ENCODE data around the gene ACOD1. TPM values are rescaled to one million over a fixed set of nuclear protein-coding genes. Genes with fewer than 3 reads are reported as not detected.

The ACOD1 gene
- total and polyA plus RNA-seq, 2 of the 13 experiments (the other 11 are each of a cell fraction or from before 2014, with no cell fraction given), result not detected

- no peak for DNase-seq (ENCODE audit: low spot score)
- Histone ChIP-seq H4K20me1 (ENCODE audit: insufficient read depth, low read length) (no peaks in the 10 kb centered on the region), H3K9me3 (ENCODE audit: low read length) (no peaks in the 10 kb centered on the region), H2AFZ (ENCODE audit: low read length) (no peak overlapping the region), H3K4me2 (ENCODE audit: low read depth, low read length) (no peak overlapping the region), H3K79me2 (ENCODE audit: insufficient read depth, low read length) (no peaks in the 10 kb centered on the region), H3K27ac (ENCODE audit: extremely low read length, insufficient read depth, low read length) (no peak overlapping the region), H3K9ac (ENCODE audit: insufficient read depth, low read depth, low read length) (no peak overlapping the region), H3K4me3 (replicated peaks in 1 of 3; ENCODE audit: insufficient read depth in 1 of 3, low read depth in 2 of 3, low read length in 3 of 3) (no peak overlapping the region), H3K27me3 (ENCODE audit: control insufficient read depth in 1 of 2, insufficient read depth in 2 of 2, low read length in 2 of 2) (peaks cover 0 to 37% of the 10 kb centered on the region in 2 experiments; a peak in 3 of 5 replicates), H3K4me1 (ENCODE audit: insufficient read depth, low read length) (peaks cover 37% of the 10 kb centered on the region), H3K36me3 (replicated peaks in 1 of 2; ENCODE audit: control insufficient read depth in 1 of 2, insufficient read depth in 2 of 2, low read length in 2 of 2) (no peaks in the 10 kb centered on the region)
- intact Hi-C loops (cut with micrococcal nuclease; ENCODE audit: unreplicated experiment) (no loop called here), in situ Hi-C loops (cut with HindIII; ENCODE audit: extremely low pct_ligation_motif_present, low pct_unique_long_range_greater_than_20kb) (no loop called here)
- no peak for ATAC-seq
- ChIA-PET CTCF (ENCODE audit: low intra/inter-chr PET ratio, low total read pairs) (no interaction called here), POLR2A (no interaction called here)
- no TSS peak for BruUV-seq (replicated peaks)
- FAIRE-seq, result no peak
- 45% methylated on average over 5 of the region's 5 CpGs for WGBS (ENCODE audit: low lambda C conversion rate)
- TF ChIP-seq NCOA1 (CRISPR knock-in tag; IDR thresholded peaks at IDR 0.05), result no peak
- peak; percentile 38; the same call in 1 of the 2 replicates for TF ChIP-seq ETV5 (CRISPR knock-in tag; IDR thresholded peaks at IDR 0.05; ENCODE audit: borderline replicate concordance)
- TF ChIP-seq PAXIP1 (CRISPR knock-in tag; conservative IDR thresholded peaks at IDR 0.05), result no peak
- no peak for TF ChIP-seq PPARG (CRISPR knock-in tag; conservative IDR thresholded peaks at IDR 0.05)
- TF ChIP-seq DNMT1 (CRISPR knock-in tag; IDR thresholded peaks at IDR 0.05), result no peak
- TF ChIP-seq FOSL2 (CRISPR knock-in tag; IDR thresholded peaks at IDR 0.05), result peak; percentile 82
- no peak for TF ChIP-seq ZNF607 (CRISPR knock-in tag; IDR thresholded peaks at IDR 0.05; ENCODE audit: borderline replicate concordance)
- TF ChIP-seq RARA (CRISPR knock-in tag; IDR thresholded peaks at IDR 0.05), result peak; percentile 27; the same call in 1 of the 2 replicates
- no peak for TF ChIP-seq TRIM24 (CRISPR knock-in tag; IDR thresholded peaks at IDR 0.05)
- TF ChIP-seq ZNF121 (CRISPR knock-in tag; IDR thresholded peaks at IDR 0.05), result peak; percentile 86
- TF ChIP-seq TCF7 (IDR thresholded peaks at IDR 0.05; ENCODE audit: low read depth), result no peak
- no peak for TF ChIP-seq ATAD3A (CRISPR knock-in tag; IDR thresholded peaks at IDR 0.05)
- peak; percentile 16; the same call in 1 of the 2 replicates for TF ChIP-seq NR2F6 (IDR thresholded peaks at IDR 0.05)
- peak; percentile 57; the same call in 1 of the 2 replicates for TF ChIP-seq NR2F6 (CRISPR knock-in tag; IDR thresholded peaks at IDR 0.05)
- 0 out of 2 replicates have a peak, but pooled peaks have one; percentile 17 for TF ChIP-seq ZNF770 (CRISPR knock-in tag; IDR thresholded peaks at IDR 0.05)
- peak; percentile 25; the same call in 1 of the 2 replicates for TF ChIP-seq ARID5B (CRISPR knock-in tag; IDR thresholded peaks at IDR 0.05)
- no peak for TF ChIP-seq CEBPB (IDR thresholded peaks at IDR 0.05; ENCODE audit: borderline replicate concordance, low read depth, low read length)
Measured at GRCh38 chr13:76983676-76984075, 35.4 kb downstream of the ACOD1 start.
